GM12865 (cell line): ENCODE results near the gene BDH1.
"Not testable (repeated sequence)": the region's sequence is repeated elsewhere in the genome, so short reads cannot be mapped to it uniquely, and the experiment has no call there.

ENCODE experiments used
- DNase-seq: peaks from one replicate; pipeline ENCODE4 v3.0.0; 2010; ENCODE audit warnings: low read depth
- H3K4me3 ChIP-seq: 2 replicates; pipeline ENCODE4 v1.5.1; 2011; ENCODE audit warnings: mild to moderate bottlenecking, low read depth, low read length, control low read depth
- TF ChIP-seq, protein P1 (sequence below): IDR thresholded peaks from 2 replicates; pipeline ENCODE4 v1.5.1; 2011; ENCODE audit warnings: low read length, control low read depth, low read depth, inconsistent platforms; ENCODE audit not compliant: insufficient read depth; ENCODE audit errors: missing control alignments

The BDH1 gene

GRCh38 chr3:197487911-197488391 lies 67.8 kb downstream of the BDH1 start:
- H3K4me3 ChIP-seq: no peak overlapping the region
- DNase-seq: no peak
- TF ChIP-seq, protein P1, sequence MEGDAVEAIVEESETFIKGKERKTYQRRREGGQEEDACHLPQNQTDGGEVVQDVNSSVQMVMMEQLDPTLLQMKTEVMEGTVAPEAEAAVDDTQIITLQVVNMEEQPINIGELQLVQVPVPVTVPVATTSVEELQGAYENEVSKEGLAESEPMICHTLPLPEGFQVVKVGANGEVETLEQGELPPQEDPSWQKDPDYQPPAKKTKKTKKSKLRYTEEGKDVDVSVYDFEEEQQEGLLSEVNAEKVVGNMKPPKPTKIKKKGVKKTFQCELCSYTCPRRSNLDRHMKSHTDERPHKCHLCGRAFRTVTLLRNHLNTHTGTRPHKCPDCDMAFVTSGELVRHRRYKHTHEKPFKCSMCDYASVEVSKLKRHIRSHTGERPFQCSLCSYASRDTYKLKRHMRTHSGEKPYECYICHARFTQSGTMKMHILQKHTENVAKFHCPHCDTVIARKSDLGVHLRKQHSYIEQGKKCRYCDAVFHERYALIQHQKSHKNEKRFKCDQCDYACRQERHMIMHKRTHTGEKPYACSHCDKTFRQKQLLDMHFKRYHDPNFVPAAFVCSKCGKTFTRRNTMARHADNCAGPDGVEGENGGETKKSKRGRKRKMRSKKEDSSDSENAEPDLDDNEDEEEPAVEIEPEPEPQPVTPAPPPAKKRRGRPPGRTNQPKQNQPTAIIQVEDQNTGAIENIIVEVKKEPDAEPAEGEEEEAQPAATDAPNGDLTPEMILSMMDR: no peak

DNA sequence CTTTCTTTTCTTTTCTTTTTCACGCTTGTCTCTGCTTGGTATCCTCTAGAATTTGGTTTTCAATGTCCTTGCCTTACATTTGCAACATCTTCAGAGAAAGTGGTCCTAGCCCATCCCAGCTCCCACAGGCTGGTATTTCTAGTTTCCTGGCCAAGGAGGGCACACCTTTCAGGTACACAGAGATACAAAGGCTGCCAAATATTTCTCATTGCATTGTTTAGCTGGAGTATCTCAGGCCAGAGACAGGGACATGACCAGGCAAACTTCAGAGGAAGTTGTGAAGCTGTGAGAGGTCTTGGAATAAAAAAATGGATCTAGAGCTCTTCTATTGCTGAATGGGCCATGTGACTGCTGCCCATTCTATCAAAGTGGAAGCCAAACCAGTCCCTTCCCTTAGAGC lies 68.9 kb downstream of the BDH1 start:
- TF ChIP-seq, protein P1: no peak
- no peak for DNase-seq
- H3K4me3 ChIP-seq: no peak overlapping the region

DNA sequence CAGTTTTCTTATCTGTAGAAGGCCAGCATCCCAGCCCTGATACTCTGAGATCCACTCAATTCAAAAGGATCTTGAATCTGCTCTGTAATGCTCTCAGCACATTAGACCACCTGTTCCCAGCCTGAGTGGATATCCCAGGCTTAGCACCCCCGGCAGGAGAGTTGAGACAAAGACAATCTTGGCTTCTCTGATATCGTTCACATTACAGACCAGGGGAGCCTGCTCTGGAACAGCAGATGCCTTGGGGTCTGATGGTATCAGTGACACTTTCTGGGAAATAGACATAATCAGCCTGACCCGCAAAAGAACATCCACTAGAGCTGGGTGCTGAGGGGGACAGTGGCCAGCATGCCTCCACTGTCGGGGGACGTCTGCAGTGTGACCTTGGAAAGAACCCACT lies 70.6 kb downstream of the BDH1 start:
- H3K4me3 ChIP-seq: no peak overlapping the region
- DNase-seq: no peak
- TF ChIP-seq, protein P1: no peak

DNA sequence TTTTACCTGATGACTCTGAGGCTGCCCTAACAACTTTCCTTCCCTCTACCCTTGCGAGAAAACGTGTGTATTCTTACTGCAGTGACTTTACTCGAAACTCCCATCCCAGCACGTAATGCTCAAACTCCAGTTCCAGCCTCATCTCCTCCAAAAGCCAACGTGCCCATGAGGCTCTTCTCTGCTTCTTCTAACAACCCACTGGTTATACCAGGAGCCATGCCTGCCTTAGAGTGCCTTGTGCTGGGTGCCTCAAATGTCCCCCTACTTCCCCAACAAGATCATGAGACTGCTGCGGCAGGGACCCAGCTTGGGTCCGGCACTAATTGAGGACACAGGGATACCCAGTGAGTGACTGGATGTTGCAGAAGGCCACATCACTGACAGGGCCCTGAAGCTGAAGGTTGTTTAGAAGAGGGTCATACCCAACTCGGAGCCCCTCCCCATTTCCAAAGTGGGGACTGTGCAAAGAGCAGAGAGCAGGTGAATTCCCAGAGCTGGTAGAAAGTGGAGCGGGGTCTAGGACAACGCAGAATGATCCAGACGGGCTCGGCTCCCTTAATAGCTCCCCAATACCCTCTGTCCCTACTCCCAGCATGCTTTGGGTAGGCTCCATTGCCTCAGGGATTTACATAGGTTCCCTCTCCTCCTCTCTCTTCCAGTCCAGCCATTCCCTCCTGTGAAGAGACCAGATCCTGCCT lies 71.4 kb downstream of the BDH1 start:
- no peak overlapping the region for H3K4me3 ChIP-seq
- no peak for DNase-seq
- TF ChIP-seq, protein P1: no peak

GRCh38 chr3:197482001-197482400 lies 73.8 kb downstream of the BDH1 start:
- H3K4me3 ChIP-seq: no peak overlapping the region
- no peak for DNase-seq
- TF ChIP-seq, protein P1: no peak

DNA sequence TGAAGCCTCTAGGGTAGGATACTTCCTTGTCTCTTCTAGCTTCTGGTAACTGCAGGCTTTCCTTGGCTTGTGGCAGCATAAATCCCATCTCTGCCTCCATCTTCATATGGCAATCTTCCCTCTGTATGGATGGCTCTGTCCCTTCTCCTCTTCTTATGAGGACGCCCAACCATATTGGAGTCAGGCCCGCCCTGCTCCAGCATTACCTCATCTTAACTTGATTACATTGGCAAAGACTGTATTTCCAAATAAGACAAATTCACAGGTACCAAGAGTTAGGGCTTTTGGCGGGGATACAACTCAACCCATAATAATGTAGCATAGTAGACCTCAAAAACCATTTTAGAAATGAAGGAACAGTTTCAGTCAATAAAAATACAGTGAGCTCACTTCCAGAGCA lies 75.4 kb downstream of the BDH1 start:
- H3K4me3 ChIP-seq: no peak overlapping the region
- TF ChIP-seq, protein P1: no peak
- no peak for DNase-seq

GRCh38 chr3:197478746-197479668 lies 76.8 kb downstream of the BDH1 start:
- DNase-seq: no peak
- H3K4me3 ChIP-seq: no peak overlapping the region
- TF ChIP-seq, protein P1: no peak

- not testable (repeated sequence) for DNase-seq, H3K4me3 ChIP-seq
Observed at GRCh38 chr3:197477816-197478215, 78.0 kb downstream of the BDH1 start.
